OCI-LY3 (cell line): ENCODE results near the gene NCR3LG1.

Source experiments
- H2AFZ ChIP-seq: fragments of 200-600, 300-600 bp; shearing (Covaris generic); 2 replicates; pipeline ENCODE4 v1.6.0; 2014; ENCODE audit warnings: antibody characterized with exemption, low read depth, low read length
- H3K27ac ChIP-seq: fragments of 200-600, 300-600 bp; sonication (generic); 2 replicates; pipeline ENCODE4 v1.5.1; 2014; ENCODE audit warnings: mild to moderate bottlenecking, low read length, moderate library complexity, mixed read lengths
- H3K27me3 ChIP-seq: fragments of 200-600, 300-600 bp; sonication (generic); 2 replicates; pipeline ENCODE4 v1.6.1; 2014; ENCODE audit warnings: low read depth, low read length, mixed read lengths
- H3K36me3 ChIP-seq: fragments of 200-600, 300-600 bp; sonication (generic); replicated peaks from 2 replicates; pipeline ENCODE3; 2014; ENCODE audit warnings: low read depth, low read length, mixed read lengths
- H3K4me1 ChIP-seq: fragments of 300-600, 200-600 bp; sonication (generic); 2 replicates; pipeline ENCODE4 v1.6.1; 2014; ENCODE audit warnings: low read length, mixed read lengths
- H3K4me2 ChIP-seq: fragments of 200-600, 300-600 bp; sonication (generic); 2 replicates; pipeline ENCODE4 v1.6.1; 2014; ENCODE audit warnings: low read length, mixed read lengths
- H3K4me3 ChIP-seq: fragments of 300-600, 200-600 bp; sonication (generic); 2 replicates; pipeline ENCODE4 v1.5.1; 2014; ENCODE audit warnings: antibody characterized with exemption, mild to moderate bottlenecking, low read length, moderate library complexity
- H3K79me2 ChIP-seq: fragments of 300-600, 200-600 bp; shearing (Covaris generic); 2 replicates; pipeline ENCODE4 v1.6.1; 2014; ENCODE audit warnings: mild to moderate bottlenecking, low read length, mixed read lengths
- H3K9ac ChIP-seq: fragments of 300-600, 200-600 bp; shearing (Covaris generic); 2 replicates; pipeline ENCODE4 v1.6.0; 2014; ENCODE audit warnings: mild to moderate bottlenecking, low read length, moderate library complexity
- H3K9me3 ChIP-seq: fragments of 200-600, 300-600 bp; shearing (Covaris generic); 2 replicates; pipeline ENCODE4 v1.6.1; 2014; ENCODE audit warnings: low read length, mixed read lengths; ENCODE audit not compliant: insufficient read depth
- H4K20me1 ChIP-seq: fragments of 200-600, 300-600 bp; sonication (generic); 2 replicates; pipeline ENCODE4 v1.6.1; 2016; ENCODE audit warnings: low read length, mixed read lengths; ENCODE audit not compliant: insufficient read depth
- CTCF ChIP-seq: fragments of 200-600, 300-600 bp; sonication (generic); IDR thresholded peaks from 2 replicates; pipeline ENCODE4 v1.5.1; 2014; ENCODE audit warnings: antibody characterized with exemption, low read length, low read depth
- EZH2phosphoT487 ChIP-seq: fragments of 200-600 bp; shearing (Covaris generic); IDR thresholded peaks from 2 replicates; pipeline ENCODE4 v1.6.1; 2018; ENCODE audit warnings: antibody characterized with exemption, mixed run types, low read depth

The NCR3LG1 gene

GRCh38 chr11:17343257-17343656 lies 8.3 kb upstream of the NCR3LG1 start:
- H3K4me1 ChIP-seq: no peaks in the 10 kb centered on the region; the same call in 1 of the 2 replicates
- no peaks in the 10 kb centered on the region for H3K79me2 ChIP-seq
- H3K4me3 ChIP-seq: no peak overlapping the region

GRCh38 chr11:17343907-17344306 lies 7.7 kb upstream of the NCR3LG1 start:
- Histone ChIP-seq H3K9me3 (no peaks in the 10 kb centered on the region), H3K79me2 (no peaks in the 10 kb centered on the region), H3K27me3 (peaks cover 22% of the 10 kb centered on the region; the same call in 1 of the 2 replicates), H3K4me2 (no peak overlapping the region), H3K27ac (no peak overlapping the region), H2AFZ (no peak overlapping the region), H3K4me1 (no peaks in the 10 kb centered on the region; the same call in 1 of the 2 replicates), H3K9ac (no peak overlapping the region), H4K20me1 (no peaks in the 10 kb centered on the region), H3K4me3 (no peak overlapping the region), H3K36me3 (no peaks in the 10 kb centered on the region)
- TF ChIP-seq CTCF (no peak), EZH2phosphoT487 (no peak)

More at GRCh38 chr11:17343257-17343656, 8.3 kb upstream of the NCR3LG1 start:
- TF ChIP-seq EZH2phosphoT487 (no peak), CTCF (no peak)
- Histone ChIP-seq H3K27ac (no peak overlapping the region), H3K36me3 (no peaks in the 10 kb centered on the region), H4K20me1 (no peaks in the 10 kb centered on the region), H2AFZ (no peak overlapping the region), H3K9me3 (no peaks in the 10 kb centered on the region), H3K27me3 (peaks cover 22% of the 10 kb centered on the region; the same call in 1 of the 2 replicates), H3K9ac (no peak overlapping the region), H3K4me2 (no peak overlapping the region)

GRCh38 chr11:17347676-17348075 lies 3.9 kb upstream of the NCR3LG1 start:
- Histone ChIP-seq H3K9me3 (no peaks in the 10 kb centered on the region), H3K4me2 (no peak overlapping the region), H3K4me1 (no peaks in the 10 kb centered on the region; the same call in 1 of the 2 replicates), H3K4me3 (no peak overlapping the region), H3K36me3 (no peaks in the 10 kb centered on the region), H3K79me2 (no peaks in the 10 kb centered on the region), H3K27ac (no peak overlapping the region), H3K27me3 (peaks cover 41% of the 10 kb centered on the region), H2AFZ (no peak overlapping the region), H3K9ac (no peak overlapping the region), H4K20me1 (no peaks in the 10 kb centered on the region)
- TF ChIP-seq CTCF: no peak

GRCh38 chr11:17350455-17351171 lies 987 bp upstream of the NCR3LG1 start:
- H3K27me3 ChIP-seq: peaks cover 36% of the 10 kb centered on the region
- H3K4me1 ChIP-seq: peaks cover 3% of the 10 kb centered on the region
- H3K4me2 ChIP-seq: no peak overlapping the region
- no peak overlapping the region for H3K9ac ChIP-seq
- no peak overlapping the region for H3K4me3 ChIP-seq
- no peak overlapping the region for H3K27ac ChIP-seq
- no peaks in the 10 kb centered on the region for H4K20me1 ChIP-seq
- TF ChIP-seq EZH2phosphoT487 (no peak), CTCF (no peak)
- no peaks in the 10 kb centered on the region for H3K9me3 ChIP-seq
- H3K79me2 ChIP-seq: no peaks in the 10 kb centered on the region
- no peaks in the 10 kb centered on the region for H3K36me3 ChIP-seq
- no peak overlapping the region for H2AFZ ChIP-seq
